ENCODE measurements around the gene HSPBAP1. TPM values are rescaled to one million over a fixed set of nuclear protein-coding genes. Genes with fewer than 3 reads are reported as not detected.

HSPBAP1 gene
- total and polyA plus RNA-seq, 9 of the 15 experiments (the other 6 are each of a cell fraction or from before 2014, with no cell fraction given) = 2.1 to 4.5 (median 3.4) TPM

DNA sequence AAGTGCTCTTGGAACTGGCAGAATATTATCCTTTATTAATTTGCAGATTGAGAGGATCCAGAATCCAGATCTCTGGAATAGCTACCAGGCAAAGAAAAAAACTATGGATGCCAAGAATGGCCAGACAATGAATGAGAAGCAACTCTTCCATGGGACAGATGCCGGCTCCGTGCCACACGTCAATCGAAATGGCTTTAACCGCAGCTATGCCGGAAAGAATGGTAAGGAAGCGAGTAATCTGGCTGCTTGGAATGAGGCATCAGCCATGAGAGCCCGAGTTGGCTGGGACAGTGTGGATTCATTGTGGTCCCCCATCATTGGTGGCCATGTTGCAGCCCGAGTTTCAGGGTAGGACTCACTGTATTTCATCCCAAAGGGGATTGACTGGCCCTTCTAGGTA, 65.9 kb downstream of the HSPBAP1 start:
- Histone ChIP-seq H3K4me2 (ENCODE audit: insufficient read depth, low read length) (no peak overlapping the region), H2AFZ (ENCODE audit: low read depth, low read length) (no peak overlapping the region), H3K27me3 (ENCODE audit: control insufficient read depth in 2 of 2, insufficient read depth in 2 of 2, low read length in 2 of 2) (no peaks in the 10 kb centered on the region), H3K9me1 (ENCODE audit: control insufficient read depth, insufficient read depth, low read length) (peaks cover 2% of the 10 kb centered on the region), H3K4me3 (no peak overlapping the region), H3K27ac (ENCODE audit: extremely low read depth, low read depth, low read length) (no peak overlapping the region), H3K4me1 (replicated peaks in 1 of 2; ENCODE audit: control insufficient read depth in 2 of 2, insufficient read depth in 2 of 2, low read length in 2 of 2) (peaks cover 5 to 9% of the 10 kb centered on the region in 2 experiments; a peak in 4 of 5 replicates), H4K20me1 (replicated peaks; ENCODE audit: control insufficient read depth, insufficient read depth, low read length) (no peaks in the 10 kb centered on the region), H3K9ac (ENCODE audit: insufficient read depth in 1 of 2, low read depth in 2 of 2, low read length in 2 of 2) (no peak overlapping the region), H3K79me2 (ENCODE audit: control insufficient read depth, insufficient read depth, low read length) (no peaks in the 10 kb centered on the region), H3K9me3 (replicated peaks; ENCODE audit: control insufficient read depth, insufficient read depth, low read depth, low read length) (no peaks in the 10 kb centered on the region), H3K36me3 (ENCODE audit: control insufficient read depth, insufficient read depth, low read length) (no peaks in the 10 kb centered on the region)
- TF ChIP-seq CAMTA2 (CRISPR knock-in tag; conservative IDR thresholded peaks at IDR 0.05) = no peak
- no peak for TF ChIP-seq SMARCC2 (IDR thresholded peaks at IDR 0.05; ENCODE audit: low read depth)
- TF ChIP-seq, protein P1, sequence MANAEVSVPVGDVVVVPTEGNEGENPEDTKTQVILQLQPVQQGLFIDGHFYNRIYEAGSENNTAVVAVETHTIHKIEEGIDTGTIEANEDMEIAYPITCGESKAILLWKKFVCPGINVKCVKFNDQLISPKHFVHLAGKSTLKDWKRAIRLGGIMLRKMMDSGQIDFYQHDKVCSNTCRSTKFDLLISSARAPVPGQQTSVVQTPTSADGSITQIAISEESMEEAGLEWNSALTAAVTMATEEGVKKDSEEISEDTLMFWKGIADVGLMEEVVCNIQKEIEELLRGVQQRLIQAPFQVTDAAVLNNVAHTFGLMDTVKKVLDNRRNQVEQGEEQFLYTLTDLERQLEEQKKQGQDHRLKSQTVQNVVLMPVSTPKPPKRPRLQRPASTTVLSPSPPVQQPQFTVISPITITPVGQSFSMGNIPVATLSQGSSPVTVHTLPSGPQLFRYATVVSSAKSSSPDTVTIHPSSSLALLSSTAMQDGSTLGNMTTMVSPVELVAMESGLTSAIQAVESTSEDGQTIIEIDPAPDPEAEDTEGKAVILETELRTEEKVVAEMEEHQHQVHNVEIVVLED (CRISPR knock-in tag; IDR thresholded peaks at IDR 0.05) = no peak
- TF ChIP-seq, protein P2, sequence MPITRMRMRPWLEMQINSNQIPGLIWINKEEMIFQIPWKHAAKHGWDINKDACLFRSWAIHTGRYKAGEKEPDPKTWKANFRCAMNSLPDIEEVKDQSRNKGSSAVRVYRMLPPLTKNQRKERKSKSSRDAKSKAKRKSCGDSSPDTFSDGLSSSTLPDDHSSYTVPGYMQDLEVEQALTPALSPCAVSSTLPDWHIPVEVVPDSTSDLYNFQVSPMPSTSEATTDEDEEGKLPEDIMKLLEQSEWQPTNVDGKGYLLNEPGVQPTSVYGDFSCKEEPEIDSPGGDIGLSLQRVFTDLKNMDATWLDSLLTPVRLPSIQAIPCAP (CRISPR knock-in tag; IDR thresholded peaks at IDR 0.05; ENCODE audit: borderline replicate concordance) = no peak
- no peak for TF ChIP-seq FOXA1 (IDR thresholded peaks at IDR 0.05; ENCODE audit: borderline replicate concordance)
- no peak for TF ChIP-seq ZNF589 (CRISPR knock-in tag; IDR thresholded peaks at IDR 0.05; ENCODE audit: low read depth)
- TF ChIP-seq SMARCA4 (IDR thresholded peaks at IDR 0.05) = no peak
- no peak for TF ChIP-seq ZNF785 (CRISPR knock-in tag; IDR thresholded peaks at IDR 0.05)
- ChIA-PET POLR2A (interaction anchor here (0.6 kb wide), 1 partner anchor 189 kb away, joined by 3 read pairs; no protein-coding TSS in a partner anchor), CTCF (ENCODE audit: low intra/inter-chr PET ratio) (no interaction called here)
- FAIRE-seq = no peak
- intact Hi-C loops (cut with micrococcal nuclease) (no loop called here), in situ Hi-C loops (cut with MboI) (no loop called here)
- 51% methylated on average over 2 of the region's 9 CpGs for WGBS (ENCODE audit: insufficient coverage, low coverage, missing lambda C conversion rate)
- no peak for ATAC-seq
- no TSS peak for BruUV-seq (replicated peaks)
- no peak for DNase-seq (ENCODE audit: extremely low read depth in 1 of 4, low spot score in 3 of 4)
